Measurements from ENCODE around the gene ERCC3.

DNA sequence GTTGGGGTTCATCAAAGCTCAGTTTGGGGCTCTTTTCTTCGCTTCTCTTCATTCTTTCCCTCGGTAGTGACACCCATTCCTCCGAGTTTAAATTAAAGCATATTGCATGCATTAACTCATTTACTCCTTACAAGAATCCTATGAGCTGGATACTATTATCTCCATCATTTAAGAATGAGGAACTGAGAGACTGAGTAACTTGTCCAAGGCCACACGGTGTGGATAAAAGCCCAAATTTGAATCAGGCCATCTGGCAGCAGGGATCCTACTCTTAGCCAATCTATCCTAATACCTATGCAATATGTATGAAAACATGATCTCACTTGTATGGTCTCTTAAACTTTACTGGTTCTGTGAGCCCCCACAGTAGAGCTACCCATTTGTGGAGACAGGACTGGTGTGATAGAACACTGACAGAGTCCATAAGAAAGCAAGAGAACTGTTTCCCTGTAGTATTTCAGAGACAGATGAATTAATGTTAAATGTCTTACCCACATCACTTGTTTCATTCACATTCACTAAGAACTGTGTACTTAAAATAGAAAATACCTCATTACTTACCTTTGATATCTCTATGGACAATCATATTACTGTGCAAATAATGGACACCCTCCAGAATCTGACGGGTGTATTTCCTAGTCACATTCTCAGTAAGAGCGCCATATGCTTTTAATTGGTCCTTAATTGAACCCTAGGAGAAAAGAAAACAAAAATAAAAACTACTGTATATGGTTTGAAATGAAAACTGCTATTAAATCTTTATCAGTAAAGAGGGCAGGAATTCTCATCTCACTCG is 20.4 kb upstream of the ERCC3 start:
- TF ChIP-seq, protein P1, sequence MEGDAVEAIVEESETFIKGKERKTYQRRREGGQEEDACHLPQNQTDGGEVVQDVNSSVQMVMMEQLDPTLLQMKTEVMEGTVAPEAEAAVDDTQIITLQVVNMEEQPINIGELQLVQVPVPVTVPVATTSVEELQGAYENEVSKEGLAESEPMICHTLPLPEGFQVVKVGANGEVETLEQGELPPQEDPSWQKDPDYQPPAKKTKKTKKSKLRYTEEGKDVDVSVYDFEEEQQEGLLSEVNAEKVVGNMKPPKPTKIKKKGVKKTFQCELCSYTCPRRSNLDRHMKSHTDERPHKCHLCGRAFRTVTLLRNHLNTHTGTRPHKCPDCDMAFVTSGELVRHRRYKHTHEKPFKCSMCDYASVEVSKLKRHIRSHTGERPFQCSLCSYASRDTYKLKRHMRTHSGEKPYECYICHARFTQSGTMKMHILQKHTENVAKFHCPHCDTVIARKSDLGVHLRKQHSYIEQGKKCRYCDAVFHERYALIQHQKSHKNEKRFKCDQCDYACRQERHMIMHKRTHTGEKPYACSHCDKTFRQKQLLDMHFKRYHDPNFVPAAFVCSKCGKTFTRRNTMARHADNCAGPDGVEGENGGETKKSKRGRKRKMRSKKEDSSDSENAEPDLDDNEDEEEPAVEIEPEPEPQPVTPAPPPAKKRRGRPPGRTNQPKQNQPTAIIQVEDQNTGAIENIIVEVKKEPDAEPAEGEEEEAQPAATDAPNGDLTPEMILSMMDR (IDR thresholded peaks at IDR 0.05; ENCODE audit: extremely low read depth in 1 of 2, insufficient read depth in 1 of 2, low read depth in 1 of 2, low read length in 2 of 2), result no peak
- no peak for TF ChIP-seq POLR2AphosphoS5 (IDR thresholded peaks at IDR 0.05; ENCODE audit: insufficient read depth, low read depth, low read length)
- no peak for TF ChIP-seq EZH2 (IDR thresholded peaks at IDR 0.05; ENCODE audit: borderline replicate concordance, low read depth, low read length, severe bottlenecking)
- no peak for TF ChIP-seq JUN (IDR thresholded peaks at IDR 0.05; ENCODE audit: borderline replicate concordance, insufficient read depth, insufficient read length, low read depth)
